Measurements from ENCODE around the gene AVEN.

The AVEN gene

DNA sequence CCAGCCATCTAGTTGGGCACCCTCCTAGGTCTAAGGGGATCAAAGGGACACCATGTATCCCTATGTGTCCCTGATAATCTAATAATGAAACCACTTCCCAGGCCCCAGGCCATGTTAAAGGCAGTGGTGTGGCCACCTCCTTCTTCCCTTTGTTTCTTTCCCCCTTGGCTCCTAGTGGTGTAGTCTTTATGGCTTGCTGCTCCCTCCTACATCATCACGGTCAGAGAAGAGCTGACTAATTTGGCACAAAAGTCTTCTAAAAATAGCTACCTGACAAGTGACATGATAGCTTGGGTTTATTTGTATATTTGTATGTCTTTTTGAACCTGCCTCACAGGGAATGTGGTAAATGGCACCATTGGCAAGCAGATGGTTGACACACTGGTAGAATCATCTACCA, 201.7 kb downstream of the AVEN start:
- H3K27ac ChIP-seq: no peak overlapping the region
- TF ChIP-seq, protein P1, sequence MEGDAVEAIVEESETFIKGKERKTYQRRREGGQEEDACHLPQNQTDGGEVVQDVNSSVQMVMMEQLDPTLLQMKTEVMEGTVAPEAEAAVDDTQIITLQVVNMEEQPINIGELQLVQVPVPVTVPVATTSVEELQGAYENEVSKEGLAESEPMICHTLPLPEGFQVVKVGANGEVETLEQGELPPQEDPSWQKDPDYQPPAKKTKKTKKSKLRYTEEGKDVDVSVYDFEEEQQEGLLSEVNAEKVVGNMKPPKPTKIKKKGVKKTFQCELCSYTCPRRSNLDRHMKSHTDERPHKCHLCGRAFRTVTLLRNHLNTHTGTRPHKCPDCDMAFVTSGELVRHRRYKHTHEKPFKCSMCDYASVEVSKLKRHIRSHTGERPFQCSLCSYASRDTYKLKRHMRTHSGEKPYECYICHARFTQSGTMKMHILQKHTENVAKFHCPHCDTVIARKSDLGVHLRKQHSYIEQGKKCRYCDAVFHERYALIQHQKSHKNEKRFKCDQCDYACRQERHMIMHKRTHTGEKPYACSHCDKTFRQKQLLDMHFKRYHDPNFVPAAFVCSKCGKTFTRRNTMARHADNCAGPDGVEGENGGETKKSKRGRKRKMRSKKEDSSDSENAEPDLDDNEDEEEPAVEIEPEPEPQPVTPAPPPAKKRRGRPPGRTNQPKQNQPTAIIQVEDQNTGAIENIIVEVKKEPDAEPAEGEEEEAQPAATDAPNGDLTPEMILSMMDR (conservative IDR thresholded peaks at IDR 0.05): no peak
- TF ChIP-seq ZFX (IDR thresholded peaks at IDR 0.05): no peak

DNA sequence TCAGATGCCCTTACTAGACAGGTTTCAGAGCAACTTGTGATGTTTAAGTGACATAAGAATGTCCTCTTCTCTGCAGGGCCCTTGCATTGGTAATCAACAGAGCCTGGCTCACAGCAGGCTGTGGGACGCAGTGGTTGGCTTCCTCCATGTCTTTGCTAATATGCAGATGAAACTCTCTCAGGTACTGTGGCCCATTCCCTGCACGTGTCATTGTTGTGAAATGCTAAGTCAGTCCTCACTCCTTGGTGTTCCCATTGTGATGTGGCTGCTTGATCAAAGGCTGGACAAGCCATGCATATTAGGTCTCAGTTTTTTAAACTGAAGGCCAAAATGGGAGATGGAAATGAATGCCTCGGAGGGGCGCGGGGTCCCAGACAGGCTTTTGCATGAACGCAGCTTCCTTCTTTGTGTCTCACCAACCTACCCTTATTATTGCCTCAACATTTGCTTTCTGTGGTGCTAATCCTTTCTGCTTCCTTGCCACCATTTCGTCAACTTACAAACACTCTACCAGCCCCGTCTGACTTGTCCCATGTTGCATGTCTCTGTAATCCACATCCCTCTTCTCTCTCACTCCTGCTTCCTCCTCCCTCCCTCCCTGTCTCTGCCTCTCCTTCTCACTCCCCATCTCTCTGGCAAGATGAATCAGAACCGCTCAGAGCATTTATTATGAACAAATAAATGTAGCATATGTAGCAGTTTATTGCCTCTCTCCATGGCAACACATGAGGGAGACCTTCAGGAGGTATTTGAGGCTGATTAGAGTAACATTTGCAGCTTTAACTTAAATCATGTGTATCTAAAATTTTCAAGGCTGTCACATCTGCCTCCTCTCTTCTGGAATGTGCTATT, 203.9 kb downstream of the AVEN start:
- TF ChIP-seq, protein P1 (conservative IDR thresholded peaks at IDR 0.05): no peak
- no peak for TF ChIP-seq ZFX (IDR thresholded peaks at IDR 0.05)
- H3K27ac ChIP-seq: no peak overlapping the region

- no peak overlapping the region for H3K27ac ChIP-seq
- TF ChIP-seq ZFX (IDR thresholded peaks at IDR 0.05): no peak
- TF ChIP-seq, protein P1 (conservative IDR thresholded peaks at IDR 0.05): no peak
These were observed 207.4 kb downstream of the AVEN start for GRCh38 chr15:33831646-33832045.

DNA sequence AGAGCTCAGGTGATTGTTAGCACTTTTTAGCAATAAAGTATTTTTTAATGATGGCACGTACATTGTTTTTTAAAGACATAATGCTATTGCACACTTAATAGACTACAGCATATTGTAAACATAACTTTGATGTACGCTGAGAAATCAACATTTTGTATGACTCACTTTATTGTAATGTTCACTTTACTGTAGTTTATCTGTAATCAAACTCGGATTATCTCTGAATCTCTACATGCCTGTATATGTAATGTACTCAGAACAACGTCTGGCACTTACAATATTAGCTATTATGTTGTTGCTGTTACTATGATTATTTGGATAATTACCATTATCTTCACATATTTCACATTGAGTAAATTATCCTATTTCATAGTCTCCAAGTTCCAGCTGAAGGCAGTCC, 208.7 kb downstream of the AVEN start:
- H3K27ac ChIP-seq: no peak overlapping the region
- TF ChIP-seq, protein P1 (conservative IDR thresholded peaks at IDR 0.05): no peak
- no peak for TF ChIP-seq ZFX (IDR thresholded peaks at IDR 0.05)

- H3K27ac ChIP-seq: no peak overlapping the region
- TF ChIP-seq, protein P1 (conservative IDR thresholded peaks at IDR 0.05): no peak
- TF ChIP-seq ZFX (IDR thresholded peaks at IDR 0.05): no peak
These were observed 212.8 kb downstream of the AVEN start for GRCh38 chr15:33826201-33826600.

DNA sequence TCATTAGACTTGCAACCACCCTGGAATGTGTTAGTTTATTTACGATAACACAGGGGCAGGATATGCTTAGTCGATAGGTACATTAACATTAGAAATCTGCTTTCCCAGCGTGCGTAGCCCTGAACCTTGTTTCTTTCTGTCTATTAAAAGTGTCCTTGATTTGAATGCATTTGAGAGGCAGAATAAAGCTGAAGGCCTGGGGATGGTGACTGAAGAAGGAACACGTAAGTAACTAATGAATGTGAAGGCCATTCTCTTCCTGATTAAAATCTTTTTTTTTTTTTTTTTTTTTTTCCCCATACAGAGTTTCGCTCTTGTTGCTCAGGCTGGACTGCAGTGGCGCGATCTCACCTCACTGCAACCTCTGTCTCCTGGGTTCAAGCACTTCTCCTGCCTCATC, 213.6 kb downstream of the AVEN start:
- no peak for TF ChIP-seq ZFX (IDR thresholded peaks at IDR 0.05)
- TF ChIP-seq, protein P1 (conservative IDR thresholded peaks at IDR 0.05): no peak
- no peak overlapping the region for H3K27ac ChIP-seq

GRCh38 chr15:33823119-33823518, 215.9 kb downstream of the AVEN start:
- no peak overlapping the region for H3K27ac ChIP-seq
- no peak for TF ChIP-seq ZFX (IDR thresholded peaks at IDR 0.05)
- TF ChIP-seq, protein P1 (conservative IDR thresholded peaks at IDR 0.05): no peak
